K562 (cell line): Measurements from ENCODE around the gene NUP205. TPM values are rescaled to one million over a fixed set of nuclear protein-coding genes. Genes with fewer than 3 reads are reported as not detected.

Source experiments
- ATAC-seq: fragments of 200-7000 bp; cut with Tn5 transposase; 3 replicates; pipeline ENCODE4 v1.9.1; 2020; ENCODE audit warnings: moderate library complexity
- BruUV-seq: library from RNA; stranded (reverse); fragments of 400-500 nt; replicated peaks from 2 replicates; lab custom pipeline; 2021; lab: Mats Ljungman, UMichigan
- CTCF ChIA-PET: fragments of 300-600 bp; formaldehyde crosslinking; extraction: SDS; loops from one replicate; lab custom pipeline; 2021; ENCODE audit warnings: low intra/inter-chr PET ratio; lab: Yijun Ruan, JAX
- POLR2A ChIA-PET: fragments of 300-600, 350-650 bp; sonication (Branson Sonifier 250); formaldehyde crosslinking; extraction: SDS; loops from one replicate; lab custom pipeline; 2021; ENCODE audit warnings: antibody characterized with exemption, inconsistent platforms; lab: Yijun Ruan, JAX
- DNase-seq, 4 experiments: peaks; one replicate each; pipeline versions ENCODE4 v3.0.0 to v3.0.0-alpha.2; 2011 to 2018; ENCODE audit warnings: low spot score in 3 of 4, mixed read lengths in 3 of 4; ENCODE audit errors: extremely low read depth in 1 of 4
- FAIRE-seq: peaks from 2 replicates; lab custom pipeline; 2011; peaks lifted over from hg19 to GRCh38; lab: Jason Lieb, UNC
- H2AFZ ChIP-seq: 2 replicates; pipeline ENCODE4 v1.6.0; 2011; ENCODE audit warnings: low read depth, low read length, control low read depth, inconsistent platforms
- H3K27ac ChIP-seq: fragments of 200-600 bp; 3 replicates; pipeline ENCODE4 v1.8.0; 2011; ENCODE audit warnings: low read depth, mild to moderate bottlenecking, control low read depth, inconsistent platforms, low read length, moderate library complexity, mixed read lengths; ENCODE audit errors: extremely low read depth
- H3K27me3 ChIP-seq, 2 experiments: fragments of 300-600 bp in 1 of 2; 2 replicates in 1 of 2; 3 replicates in 1 of 2; pipeline versions ENCODE4 v1.6.0 to v1.8.0; 2011; ENCODE audit warnings: inconsistent platforms in 2 of 2, low read length in 2 of 2, mild to moderate bottlenecking in 1 of 2, mixed read lengths in 1 of 2, moderate library complexity in 1 of 2; ENCODE audit not compliant: control insufficient read depth in 2 of 2, insufficient read depth in 2 of 2
- H3K36me3 ChIP-seq: fragments of 300-600 bp; 3 replicates; pipeline ENCODE4 v1.8.0; 2011; ENCODE audit warnings: mild to moderate bottlenecking, low read length, inconsistent platforms; ENCODE audit not compliant: control insufficient read depth, insufficient read depth
- H3K4me1 ChIP-seq, 2 experiments: fragments of 200-600 bp in 1 of 2; replicated peaks in 1 of 2; 2 replicates in 1 of 2; 3 replicates in 1 of 2; pipeline versions ENCODE4 v1.5.1 to v1.8.0; 2011; ENCODE audit warnings: inconsistent platforms in 2 of 2, low read length in 2 of 2, mild to moderate bottlenecking in 1 of 2, mixed read lengths in 1 of 2, moderate library complexity in 1 of 2; ENCODE audit not compliant: control insufficient read depth in 2 of 2, insufficient read depth in 2 of 2
- H3K4me2 ChIP-seq: 2 replicates; pipeline ENCODE4 v1.6.1; 2011; ENCODE audit warnings: low read length, control low read depth, inconsistent platforms, mixed read lengths; ENCODE audit not compliant: insufficient read depth
- H3K4me3 ChIP-seq: fragments of 200-600 bp; sonication (generic), shearing (Covaris generic); 2 replicates; pipeline ENCODE4 v1.5.1; 2016; ENCODE audit warnings: control low read depth, inconsistent platforms
- H3K79me2 ChIP-seq: fragments of 200-600 bp; 3 replicates; pipeline ENCODE4 v1.8.0; 2011; ENCODE audit warnings: low read length, inconsistent platforms; ENCODE audit not compliant: control insufficient read depth, insufficient read depth
- H3K9ac ChIP-seq, 2 experiments: 2 replicates each; pipeline versions ENCODE4 v1.6.0 to v1.6.1; 2011; ENCODE audit warnings: low read depth in 2 of 2, low read length in 2 of 2, control low read depth in 1 of 2, inconsistent platforms in 1 of 2, mild to moderate bottlenecking in 1 of 2, mixed read lengths in 1 of 2; ENCODE audit not compliant: insufficient read depth in 1 of 2
- H3K9me1 ChIP-seq: one replicate; pipeline ENCODE4 v1.6.0; 2011; ENCODE audit warnings: inconsistent platforms, mild to moderate bottlenecking, low read length, moderate library complexity; ENCODE audit not compliant: control insufficient read depth, insufficient read depth
- H3K9me3 ChIP-seq: replicated peaks from 2 replicates; pipeline ENCODE4 v1.5.1; 2011; ENCODE audit warnings: low read depth, low read length, inconsistent platforms; ENCODE audit not compliant: control insufficient read depth, insufficient read depth
- H4K20me1 ChIP-seq: replicated peaks from 2 replicates; pipeline ENCODE4 v1.6.1; 2011; ENCODE audit warnings: low read length, inconsistent platforms, mixed read lengths; ENCODE audit not compliant: control insufficient read depth, insufficient read depth
- AFF4 ChIP-seq: sonication (generic); formaldehyde crosslinking; IDR thresholded peaks from 2 replicates; pipeline ENCODE4 v1.8.0; 2023; ENCODE audit warnings: mild to moderate bottlenecking, missing genetic modification reagents
- ZNF121 ChIP-seq: sonication (generic); formaldehyde crosslinking; conservative IDR thresholded peaks from 2 replicates; pipeline ENCODE4 v1.8.0; 2022; ENCODE audit warnings: missing genetic modification reagents
- WGBS: fragments of 100-300 bp; shearing (Covaris generic); methylation state at CpG from one replicate; pipeline ENCODE4 v1.1.6; 2016; ENCODE audit warnings: low coverage, mixed read lengths; ENCODE audit not compliant: insufficient coverage; ENCODE audit errors: missing lambda C conversion rate; 5-methylcytosine and 5-hydroxymethylcytosine counted together
- in situ Hi-C: fragments of 300-500 bp; cut with MboI; formaldehyde crosslinking; loops from 4 replicates; pipeline ENCODE4 v1.15.0; 2018; ENCODE audit warnings: inconsistent platforms, mixed read lengths
- intact Hi-C: fragments of 100-400 bp; cut with micrococcal nuclease; formaldehyde crosslinking; loops from 2 replicates; pipeline ENCODE4 v1.14.2; 2022
- polyA plus RNA-seq, 8 experiments: library from polyadenylated mRNA; depleted of rRNA in 4 of 8; stranded (reverse) in 5 of 8; unstranded in 3 of 8; fragments of >200 nt; fragmentation: Nextera tagmentation in 2 of 8; fragmentation: Illumina TruSeq in 1 of 8; extraction: Ambion mirVana in 2 of 8; extraction: Trizol in 1 of 8; gene quantifications; 2 replicates each; pipeline versions ENCODE4 v1.2.1 to v1.2.3, GENCODE V29; 2011 to 2014; ENCODE audit warnings: inconsistent platforms in 1 of 8, missing spikeins in 1 of 8
- total RNA-seq, 7 experiments: library from RNA; depleted of rRNA in 6 of 7; stranded (reverse); fragments of >200 nt in 6 of 7; fragmentation: Illumina TruSeq in 2 of 7; extraction: Trizol in 2 of 7; gene quantifications; 2 replicates each; pipeline versions ENCODE4 v1.2.1 to v1.2.3, GENCODE V29; 2011 to 2021; ENCODE audit warnings: low replicate concordance in 1 of 7

NUP205 gene
- total and polyA plus RNA-seq, 9 of the 15 experiments (the other 6 are each of a cell fraction or from before 2014, with no cell fraction given), result 101 to 282 (median 193) TPM

- intact Hi-C loops (no loop called here), in situ Hi-C loops (no loop called here)
- Histone ChIP-seq H3K9me1 (no peaks in the 10 kb centered on the region), H3K27ac (no peak overlapping the region), H4K20me1 (no peaks in the 10 kb centered on the region; the same call in 1 of the 2 replicates), H3K27me3 (no peaks in the 10 kb centered on the region; a peak in 1 of 5 replicates), H2AFZ (no peak overlapping the region), H3K4me3 (no peak overlapping the region), H3K4me1 (no peaks in the 10 kb centered on the region; a peak in 2 of 5 replicates), H3K9ac (no peak overlapping the region), H3K79me2 (no peaks in the 10 kb centered on the region), H3K36me3 (no peaks in the 10 kb centered on the region), H3K9me3 (no peaks in the 10 kb centered on the region), H3K4me2 (no peak overlapping the region)
- CTCF ChIA-PET, result no interaction called here
- POLR2A ChIA-PET, result interaction anchor here (0.8 to 2.0 kb wide), 3 partner anchors 11 to 32 kb away, joined by 3 to 6 read pairs (median 4); no protein-coding TSS in a partner anchor
- 35% methylated on average over 6 of the region's 6 CpGs for WGBS
- no TSS peak for BruUV-seq
- TF ChIP-seq ZNF121 (CRISPR knock-in tag) (peak; percentile 96), AFF4 (CRISPR knock-in tag) (no peak)
- DNase-seq, result no peak
- ATAC-seq, result no peak
- no peak for FAIRE-seq
Measured at GRCh38 chr7:135541029-135541428, 16.7 kb upstream of the NUP205 start.
